GM12878 (cell line): ENCODE data around the gene ADGRD1.

Source experiments
- FOXK2 ChIP-seq: fragments of 450-650 bp; IDR thresholded peaks from 2 replicates; pipeline ENCODE4 v1.6.1; 2017; ENCODE audit warnings: mild to moderate bottlenecking, moderate library complexity
- HCFC1 ChIP-seq: fragments of 150-350 bp; IDR thresholded peaks from 2 replicates; pipeline ENCODE4 v1.6.1; 2014; ENCODE audit warnings: low read length
- JUND ChIP-seq: IDR thresholded peaks from 2 replicates; pipeline ENCODE4 v1.6.1; 2012; ENCODE audit warnings: low read depth, mild to moderate bottlenecking, low read length, improper control_type of control experiment, moderate library complexity
- KAT2A ChIP-seq: conservative IDR thresholded peaks from 2 replicates; pipeline ENCODE4 v1.6.1; 2011; ENCODE audit warnings: low read depth, low read length; ENCODE audit not compliant: control insufficient read depth
- MEF2B ChIP-seq: fragments of 450-650 bp; IDR thresholded peaks from 2 replicates; pipeline ENCODE4 v1.6.1; 2018; ENCODE audit warnings: mild to moderate bottlenecking, moderate library complexity; ENCODE audit not compliant: partially characterized antibody, poor library complexity, severe bottlenecking
- POLR2A ChIP-seq: IDR thresholded peaks from 2 replicates; pipeline ENCODE4 v1.6.1; 2011; ENCODE audit warnings: low read depth, mild to moderate bottlenecking, low read length
- POLR2AphosphoS5 ChIP-seq: IDR thresholded peaks from 2 replicates; pipeline ENCODE4 v1.6.1; 2011; ENCODE audit warnings: mild to moderate bottlenecking, low read length, inconsistent platforms

DNA sequence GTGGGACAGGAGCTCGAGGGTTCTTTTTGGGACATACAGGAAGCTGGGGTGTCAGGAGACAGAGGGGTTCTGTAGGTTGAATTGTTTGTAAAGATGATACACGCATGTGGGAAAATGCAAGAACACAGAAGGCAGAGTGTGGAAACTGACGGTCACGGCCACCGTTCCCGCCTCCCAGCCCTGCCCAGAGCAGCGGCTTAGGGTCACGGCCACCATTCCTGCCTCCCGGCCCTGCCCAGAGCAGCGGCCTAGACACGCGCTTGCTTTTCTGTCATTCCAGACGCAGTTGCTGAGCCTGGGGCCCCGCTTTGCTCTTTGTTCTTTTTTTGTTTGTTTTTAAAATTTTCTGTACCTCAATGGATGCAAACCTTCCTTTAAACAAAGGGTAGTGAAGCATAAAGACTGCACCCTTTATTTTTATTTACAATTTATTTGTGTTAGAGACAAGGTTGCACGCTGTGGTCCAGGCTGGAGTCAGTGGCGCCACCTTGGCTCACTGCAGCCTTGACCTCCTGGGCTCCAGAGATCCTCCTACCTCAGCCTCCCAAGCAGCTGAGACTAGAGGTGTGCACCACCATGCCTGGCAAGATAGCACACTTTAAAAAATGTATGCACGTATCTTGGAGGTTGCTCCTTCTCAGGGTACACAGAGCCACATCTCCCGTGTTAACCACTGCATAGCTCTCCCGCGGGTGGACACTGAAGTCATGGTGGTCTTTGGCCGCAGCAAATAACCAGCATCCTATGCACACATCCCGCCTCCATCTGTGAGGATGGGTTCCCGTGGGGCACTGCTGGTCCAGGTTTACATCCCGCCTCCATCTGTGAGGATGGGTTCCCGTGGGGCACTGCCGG lies 142.3 kb downstream of the ADGRD1 start:
- TF ChIP-seq FOXK2 (no peak), HCFC1 (no peak), POLR2AphosphoS5 (no peak), JUND (no peak), POLR2A (no peak), KAT2A (no peak), MEF2B (no peak)
